HepG2 (cell line): ENCODE results near the gene ADGRG1. TPM values are rescaled to one million over a fixed set of nuclear protein-coding genes. Genes with fewer than 3 reads are reported as not detected.

Experiments used
- ATF7-NPFF ChIP-seq: sonication (generic); formaldehyde crosslinking; IDR thresholded peaks from 2 replicates; pipeline ENCODE4 v1.8.1; 2023; ENCODE audit warnings: mild to moderate bottlenecking, low read depth, missing genetic modification reagents, moderate library complexity
- HMG20B ChIP-seq: conservative IDR thresholded peaks from 2 replicates; pipeline ENCODE4 v1.6.1; 2016; ENCODE audit warnings: missing genetic modification reagents, missing compliant biosample characterization
- MAFG ChIP-seq: sonication (generic); formaldehyde crosslinking; IDR thresholded peaks from 2 replicates; pipeline ENCODE4 v1.5.1; 2020; ENCODE audit warnings: mild to moderate bottlenecking, missing genetic modification reagents
- MED8 ChIP-seq: sonication (generic); formaldehyde crosslinking; IDR thresholded peaks from 2 replicates; pipeline ENCODE4 v1.8.1; 2023; ENCODE audit warnings: mild to moderate bottlenecking, missing genetic modification reagents; ENCODE audit not compliant: insufficient replicate concordance
- RORA ChIP-seq: sonication (generic); formaldehyde crosslinking; IDR thresholded peaks from 2 replicates; pipeline ENCODE4 v1.5.0; 2020; ENCODE audit warnings: mild to moderate bottlenecking, missing genetic modification reagents, moderate library complexity
- RXRB ChIP-seq: IDR thresholded peaks from 2 replicates; pipeline ENCODE4 v1.6.1; 2016; ENCODE audit warnings: borderline replicate concordance, missing genetic modification reagents, missing compliant biosample characterization
- SMAD3 ChIP-seq: sonication (generic); formaldehyde crosslinking; IDR thresholded peaks from 2 replicates; pipeline ENCODE4 v1.4.0; 2020; ENCODE audit warnings: missing genetic modification reagents
- XRCC5 ChIP-seq: fragments of 200-400 bp; formaldehyde crosslinking; optimal IDR thresholded peaks from 2 replicates; pipeline ENCODE3; 2017; ENCODE audit warnings: mild to moderate bottlenecking, low read length
- ZNF235 ChIP-seq: sonication (generic); formaldehyde crosslinking; IDR thresholded peaks from 2 replicates; pipeline ENCODE4 v1.8.1; 2023; ENCODE audit warnings: mild to moderate bottlenecking, missing genetic modification reagents, borderline replicate concordance
- ZNF589 ChIP-seq: sonication (generic); formaldehyde crosslinking; conservative IDR thresholded peaks from 2 replicates; pipeline ENCODE4 v1.8.0; 2022; ENCODE audit warnings: mild to moderate bottlenecking, moderate library complexity, missing genetic modification reagents
- ZNF713 ChIP-seq: sonication (generic); formaldehyde crosslinking; IDR thresholded peaks from 2 replicates; pipeline ENCODE4 v1.4.0; 2020; ENCODE audit warnings: mild to moderate bottlenecking, missing genetic modification reagents
- ZNF777 ChIP-seq: sonication (generic); formaldehyde crosslinking; IDR thresholded peaks from 2 replicates; pipeline ENCODE4 v1.4.0; 2020; ENCODE audit warnings: missing genetic modification reagents
- polyA plus RNA-seq, 8 experiments: library from polyadenylated mRNA; depleted of rRNA in 3 of 8; stranded (reverse) in 7 of 8; unstranded in 1 of 8; fragments of >200 nt; fragmentation: Illumina TruSeq in 4 of 8; extraction: Trizol in 4 of 8; gene quantifications; 2 replicates each; pipeline versions ENCODE4 v1.2.1 to v1.2.3, GENCODE V29; 2011 to 2016; ENCODE audit warnings: low read depth in 4 of 8, missing spikeins in 1 of 8, mixed read lengths in 1 of 8; ENCODE audit not compliant: insufficient read depth in 1 of 8
- total RNA-seq, 5 experiments: library from RNA; depleted of rRNA; stranded (reverse); fragments of >200 nt; fragmentation: Illumina TruSeq; extraction: Trizol; gene quantifications; 2 replicates each; pipeline ENCODE4 v1.2.3, GENCODE V29; 2016; ENCODE audit warnings: low read depth in 1 of 5
- TF ChIP-seq, protein P1 (sequence below): IDR thresholded peaks from 2 replicates; pipeline ENCODE4 v1.6.1; 2016; ENCODE audit warnings: low read depth, control low read depth
- TF ChIP-seq, protein P2 (sequence below): sonication (generic); formaldehyde crosslinking; IDR thresholded peaks from 2 replicates; pipeline ENCODE4 v1.4.0; 2020; ENCODE audit warnings: missing genetic modification reagents; ENCODE audit errors: not compliant biosample characterization
- TF ChIP-seq, protein P3 (sequence below): IDR thresholded peaks from 2 replicates; pipeline ENCODE4 v1.6.1; 2016; ENCODE audit warnings: mild to moderate bottlenecking
- TF ChIP-seq, protein P4 (sequence below): sonication (generic); formaldehyde crosslinking; IDR thresholded peaks from 2 replicates; pipeline ENCODE4 v1.9.0; 2021; ENCODE audit warnings: missing genetic modification reagents, mild to moderate bottlenecking, borderline replicate concordance
- TF ChIP-seq, protein P5 (sequence below): sonication (generic); formaldehyde crosslinking; IDR thresholded peaks from 2 replicates; pipeline ENCODE4 v1.4.0; 2020; ENCODE audit warnings: missing genetic modification reagents
- TF ChIP-seq, protein P6 (sequence below): sonication (generic); formaldehyde crosslinking; IDR thresholded peaks from 2 replicates; pipeline ENCODE4 v1.4.0; 2020; ENCODE audit warnings: missing genetic modification reagents

ADGRG1 gene
- total and polyA plus RNA-seq, 2 of the 13 experiments (the other 11 are each of a cell fraction or from before 2014, with no cell fraction given) = 2.7 to 5.9 TPM

DNA sequence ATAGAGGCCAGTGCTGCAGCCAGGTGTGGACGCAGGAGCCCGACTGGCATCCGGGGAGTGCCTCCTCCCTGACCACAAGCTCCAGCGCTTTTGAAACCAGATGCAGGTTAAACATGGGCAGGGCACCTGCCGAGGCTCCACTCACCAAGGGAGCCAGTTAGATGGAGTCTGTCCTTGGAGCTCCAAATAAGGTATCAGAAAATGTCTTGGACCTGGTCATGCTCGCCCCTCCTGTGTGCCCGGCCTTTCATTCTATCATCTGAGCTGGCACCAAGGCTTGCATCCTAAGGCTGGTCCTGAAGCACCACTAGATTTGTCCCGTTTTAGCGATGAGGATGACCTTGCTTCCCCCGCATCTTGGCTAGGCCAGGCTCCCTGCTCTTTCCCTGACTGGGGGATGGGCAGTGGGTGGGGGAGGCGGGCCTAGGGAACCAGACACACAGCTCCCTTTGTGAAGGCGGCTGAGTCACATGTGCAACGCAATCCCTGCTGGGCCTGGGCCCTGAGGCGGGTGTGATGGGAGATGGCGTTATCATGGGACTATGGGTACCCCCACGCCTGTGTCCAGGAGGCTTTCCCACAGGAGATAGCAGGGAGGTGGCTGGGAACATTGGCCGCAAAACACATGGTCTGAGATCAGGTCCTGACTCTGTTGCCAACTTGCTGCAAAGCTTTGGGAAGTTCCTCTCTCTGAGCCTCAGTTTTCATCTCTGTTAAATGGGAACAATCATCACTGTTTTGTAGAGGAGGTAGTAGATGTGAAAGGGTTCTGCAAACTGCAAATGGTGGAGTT lies 5.0 kb upstream of the ADGRG1 start (continued):
- no peak for TF ChIP-seq ZNF713 (CRISPR knock-in tag)
- TF ChIP-seq ATF7-NPFF (CRISPR knock-in tag) = no peak
- TF ChIP-seq MED8 (CRISPR knock-in tag) = no peak
- no peak; the same call in 1 of the 2 replicates for TF ChIP-seq ZNF589
- TF ChIP-seq, protein P1, sequence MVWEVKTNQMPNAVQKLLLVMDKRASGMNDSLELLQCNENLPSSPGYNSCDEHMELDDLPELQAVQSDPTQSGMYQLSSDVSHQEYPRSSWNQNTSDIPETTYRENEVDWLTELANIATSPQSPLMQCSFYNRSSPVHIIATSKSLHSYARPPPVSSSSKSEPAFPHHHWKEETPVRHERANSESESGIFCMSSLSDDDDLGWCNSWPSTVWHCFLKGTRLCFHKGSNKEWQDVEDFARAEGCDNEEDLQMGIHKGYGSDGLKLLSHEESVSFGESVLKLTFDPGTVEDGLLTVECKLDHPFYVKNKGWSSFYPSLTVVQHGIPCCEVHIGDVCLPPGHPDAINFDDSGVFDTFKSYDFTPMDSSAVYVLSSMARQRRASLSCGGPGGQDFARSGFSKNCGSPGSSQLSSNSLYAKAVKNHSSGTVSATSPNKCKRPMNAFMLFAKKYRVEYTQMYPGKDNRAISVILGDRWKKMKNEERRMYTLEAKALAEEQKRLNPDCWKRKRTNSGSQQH (CRISPR knock-in tag) = no peak
- TF ChIP-seq SMAD3 (CRISPR knock-in tag) = no peak
- TF ChIP-seq, protein P2, sequence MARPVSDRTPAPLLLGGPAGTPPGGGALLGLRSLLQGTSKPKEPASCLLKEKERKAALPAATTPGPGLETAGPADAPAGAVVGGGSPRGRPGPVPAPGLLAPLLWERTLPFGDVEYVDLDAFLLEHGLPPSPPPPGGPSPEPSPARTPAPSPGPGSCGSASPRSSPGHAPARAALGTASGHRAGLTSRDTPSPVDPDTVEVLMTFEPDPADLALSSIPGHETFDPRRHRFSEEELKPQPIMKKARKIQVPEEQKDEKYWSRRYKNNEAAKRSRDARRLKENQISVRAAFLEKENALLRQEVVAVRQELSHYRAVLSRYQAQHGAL (CRISPR knock-in tag) = no peak
- TF ChIP-seq, protein P3, sequence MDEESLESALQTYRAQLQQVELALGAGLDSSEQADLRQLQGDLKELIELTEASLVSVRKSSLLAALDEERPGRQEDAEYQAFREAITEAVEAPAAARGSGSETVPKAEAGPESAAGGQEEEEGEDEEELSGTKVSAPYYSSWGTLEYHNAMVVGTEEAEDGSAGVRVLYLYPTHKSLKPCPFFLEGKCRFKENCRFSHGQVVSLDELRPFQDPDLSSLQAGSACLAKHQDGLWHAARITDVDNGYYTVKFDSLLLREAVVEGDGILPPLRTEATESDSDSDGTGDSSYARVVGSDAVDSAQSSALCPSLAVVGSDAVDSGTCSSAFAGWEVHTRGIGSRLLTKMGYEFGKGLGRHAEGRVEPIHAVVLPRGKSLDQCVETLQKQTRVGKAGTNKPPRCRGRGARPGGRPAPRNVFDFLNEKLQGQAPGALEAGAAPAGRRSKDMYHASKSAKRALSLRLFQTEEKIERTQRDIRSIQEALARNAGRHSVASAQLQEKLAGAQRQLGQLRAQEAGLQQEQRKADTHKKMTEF (CRISPR knock-in tag) = 0 out of 2 replicates have a peak, but pooled peaks have one; percentile 10
- TF ChIP-seq RXRB (CRISPR knock-in tag) = peak; percentile 45; the same call in 1 of the 2 replicates
- TF ChIP-seq XRCC5 = peak; percentile 60
- TF ChIP-seq, protein P4, sequence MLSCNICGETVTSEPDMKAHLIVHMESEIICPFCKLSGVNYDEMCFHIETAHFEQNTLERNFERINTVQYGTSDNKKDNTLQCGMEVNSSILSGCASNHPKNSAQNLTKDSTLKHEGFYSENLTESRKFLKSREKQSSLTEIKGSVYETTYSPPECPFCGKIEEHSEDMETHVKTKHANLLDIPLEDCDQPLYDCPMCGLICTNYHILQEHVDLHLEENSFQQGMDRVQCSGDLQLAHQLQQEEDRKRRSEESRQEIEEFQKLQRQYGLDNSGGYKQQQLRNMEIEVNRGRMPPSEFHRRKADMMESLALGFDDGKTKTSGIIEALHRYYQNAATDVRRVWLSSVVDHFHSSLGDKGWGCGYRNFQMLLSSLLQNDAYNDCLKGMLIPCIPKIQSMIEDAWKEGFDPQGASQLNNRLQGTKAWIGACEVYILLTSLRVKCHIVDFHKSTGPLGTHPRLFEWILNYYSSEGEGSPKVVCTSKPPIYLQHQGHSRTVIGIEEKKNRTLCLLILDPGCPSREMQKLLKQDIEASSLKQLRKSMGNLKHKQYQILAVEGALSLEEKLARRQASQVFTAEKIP (CRISPR knock-in tag) = no peak
- TF ChIP-seq HMG20B (CRISPR knock-in tag) = peak; percentile 63; the same call in 1 of the 2 replicates
- TF ChIP-seq, protein P5, sequence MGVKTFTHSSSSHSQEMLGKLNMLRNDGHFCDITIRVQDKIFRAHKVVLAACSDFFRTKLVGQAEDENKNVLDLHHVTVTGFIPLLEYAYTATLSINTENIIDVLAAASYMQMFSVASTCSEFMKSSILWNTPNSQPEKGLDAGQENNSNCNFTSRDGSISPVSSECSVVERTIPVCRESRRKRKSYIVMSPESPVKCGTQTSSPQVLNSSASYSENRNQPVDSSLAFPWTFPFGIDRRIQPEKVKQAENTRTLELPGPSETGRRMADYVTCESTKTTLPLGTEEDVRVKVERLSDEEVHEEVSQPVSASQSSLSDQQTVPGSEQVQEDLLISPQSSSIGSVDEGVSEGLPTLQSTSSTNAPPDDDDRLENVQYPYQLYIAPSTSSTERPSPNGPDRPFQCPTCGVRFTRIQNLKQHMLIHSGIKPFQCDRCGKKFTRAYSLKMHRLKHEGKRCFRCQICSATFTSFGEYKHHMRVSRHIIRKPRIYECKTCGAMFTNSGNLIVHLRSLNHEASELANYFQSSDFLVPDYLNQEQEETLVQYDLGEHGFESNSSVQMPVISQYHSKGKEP (CRISPR knock-in tag) = no peak
- no peak for TF ChIP-seq RORA (CRISPR knock-in tag)
- no peak for TF ChIP-seq ZNF777 (CRISPR knock-in tag)
- TF ChIP-seq, protein P6, sequence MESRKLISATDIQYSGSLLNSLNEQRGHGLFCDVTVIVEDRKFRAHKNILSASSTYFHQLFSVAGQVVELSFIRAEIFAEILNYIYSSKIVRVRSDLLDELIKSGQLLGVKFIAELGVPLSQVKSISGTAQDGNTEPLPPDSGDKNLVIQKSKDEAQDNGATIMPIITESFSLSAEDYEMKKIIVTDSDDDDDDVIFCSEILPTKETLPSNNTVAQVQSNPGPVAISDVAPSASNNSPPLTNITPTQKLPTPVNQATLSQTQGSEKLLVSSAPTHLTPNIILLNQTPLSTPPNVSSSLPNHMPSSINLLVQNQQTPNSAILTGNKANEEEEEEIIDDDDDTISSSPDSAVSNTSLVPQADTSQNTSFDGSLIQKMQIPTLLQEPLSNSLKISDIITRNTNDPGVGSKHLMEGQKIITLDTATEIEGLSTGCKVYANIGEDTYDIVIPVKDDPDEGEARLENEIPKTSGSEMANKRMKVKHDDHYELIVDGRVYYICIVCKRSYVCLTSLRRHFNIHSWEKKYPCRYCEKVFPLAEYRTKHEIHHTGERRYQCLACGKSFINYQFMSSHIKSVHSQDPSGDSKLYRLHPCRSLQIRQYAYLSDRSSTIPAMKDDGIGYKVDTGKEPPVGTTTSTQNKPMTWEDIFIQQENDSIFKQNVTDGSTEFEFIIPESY (CRISPR knock-in tag) = no peak
- no peak for TF ChIP-seq MAFG (CRISPR knock-in tag)
- no peak for TF ChIP-seq ZNF235
